Mesothelial cell of epicardium (in vitro differentiated cells): ENCODE data around the gene SMNDC1. TPM values are rescaled to one million over a fixed set of nuclear protein-coding genes. Genes with fewer than 3 reads are reported as not detected.

ENCODE experiments used
- DNase-seq, 2 experiments: peaks; one replicate each; pipeline ENCODE4 v3.0.0; 2021; ENCODE audit warnings: low spot score in 2 of 2; ENCODE audit not compliant: unreplicated experiment in 2 of 2
- H3K27ac Mint-ChIP-seq: 2 replicates; pipeline ENCODE4 v1.8.0; 2021; ENCODE audit warnings: mixed read lengths
- H3K27me3 Mint-ChIP-seq: 2 replicates; pipeline ENCODE4 v1.8.0; 2021; ENCODE audit warnings: low read depth, mixed read lengths
- H3K36me3 Mint-ChIP-seq: 2 replicates; pipeline ENCODE4 v1.8.0; 2021; ENCODE audit warnings: mixed read lengths
- H3K4me1 Mint-ChIP-seq: 2 replicates; pipeline ENCODE4 v1.8.0; 2021; ENCODE audit warnings: mixed read lengths
- H3K4me3 Mint-ChIP-seq: 2 replicates; pipeline ENCODE4 v1.8.0; 2021; ENCODE audit warnings: mild to moderate bottlenecking, moderate library complexity, mixed read lengths
- H3K9me3 Mint-ChIP-seq: 2 replicates; pipeline ENCODE4 v1.8.0; 2021; ENCODE audit warnings: mixed read lengths
- total RNA-seq: library from RNA; stranded (reverse); gene quantifications from 3 replicates; pipeline ENCODE4 v1.2.1, GENCODE V29; 2021
- TF ChIP-seq, protein P1 (sequence below): fragments of 200-600 bp; sonication (generic); IDR thresholded peaks from one replicate; pipeline ENCODE4 v1.5.0; 2021; ENCODE audit warnings: antibody characterized with exemption; ENCODE audit not compliant: unreplicated experiment

Gene SMNDC1
- total RNA-seq, 1 donor from 2014 or later: 38.5 TPM

DNA sequence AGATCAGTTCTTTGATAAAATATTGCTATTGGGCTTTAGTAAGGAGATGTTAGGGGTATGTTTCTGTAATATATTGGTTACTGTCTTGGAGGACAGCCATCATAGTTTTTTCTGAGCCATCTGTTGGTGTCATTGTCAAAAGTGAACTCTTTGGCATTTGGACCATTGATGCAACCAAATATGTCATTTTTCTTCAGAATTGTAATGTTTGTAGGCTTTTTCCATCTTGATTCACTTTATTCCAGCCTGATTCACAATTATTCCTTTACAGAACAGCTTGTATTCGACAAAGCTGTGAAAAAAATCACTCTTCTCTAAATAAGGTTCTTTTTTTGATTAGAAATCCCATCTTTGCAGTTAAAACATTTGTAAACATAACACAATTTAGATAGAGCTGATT, 37.4 kb downstream of the SMNDC1 start:
- TF ChIP-seq, protein P1, sequence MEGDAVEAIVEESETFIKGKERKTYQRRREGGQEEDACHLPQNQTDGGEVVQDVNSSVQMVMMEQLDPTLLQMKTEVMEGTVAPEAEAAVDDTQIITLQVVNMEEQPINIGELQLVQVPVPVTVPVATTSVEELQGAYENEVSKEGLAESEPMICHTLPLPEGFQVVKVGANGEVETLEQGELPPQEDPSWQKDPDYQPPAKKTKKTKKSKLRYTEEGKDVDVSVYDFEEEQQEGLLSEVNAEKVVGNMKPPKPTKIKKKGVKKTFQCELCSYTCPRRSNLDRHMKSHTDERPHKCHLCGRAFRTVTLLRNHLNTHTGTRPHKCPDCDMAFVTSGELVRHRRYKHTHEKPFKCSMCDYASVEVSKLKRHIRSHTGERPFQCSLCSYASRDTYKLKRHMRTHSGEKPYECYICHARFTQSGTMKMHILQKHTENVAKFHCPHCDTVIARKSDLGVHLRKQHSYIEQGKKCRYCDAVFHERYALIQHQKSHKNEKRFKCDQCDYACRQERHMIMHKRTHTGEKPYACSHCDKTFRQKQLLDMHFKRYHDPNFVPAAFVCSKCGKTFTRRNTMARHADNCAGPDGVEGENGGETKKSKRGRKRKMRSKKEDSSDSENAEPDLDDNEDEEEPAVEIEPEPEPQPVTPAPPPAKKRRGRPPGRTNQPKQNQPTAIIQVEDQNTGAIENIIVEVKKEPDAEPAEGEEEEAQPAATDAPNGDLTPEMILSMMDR: no peak

DNA sequence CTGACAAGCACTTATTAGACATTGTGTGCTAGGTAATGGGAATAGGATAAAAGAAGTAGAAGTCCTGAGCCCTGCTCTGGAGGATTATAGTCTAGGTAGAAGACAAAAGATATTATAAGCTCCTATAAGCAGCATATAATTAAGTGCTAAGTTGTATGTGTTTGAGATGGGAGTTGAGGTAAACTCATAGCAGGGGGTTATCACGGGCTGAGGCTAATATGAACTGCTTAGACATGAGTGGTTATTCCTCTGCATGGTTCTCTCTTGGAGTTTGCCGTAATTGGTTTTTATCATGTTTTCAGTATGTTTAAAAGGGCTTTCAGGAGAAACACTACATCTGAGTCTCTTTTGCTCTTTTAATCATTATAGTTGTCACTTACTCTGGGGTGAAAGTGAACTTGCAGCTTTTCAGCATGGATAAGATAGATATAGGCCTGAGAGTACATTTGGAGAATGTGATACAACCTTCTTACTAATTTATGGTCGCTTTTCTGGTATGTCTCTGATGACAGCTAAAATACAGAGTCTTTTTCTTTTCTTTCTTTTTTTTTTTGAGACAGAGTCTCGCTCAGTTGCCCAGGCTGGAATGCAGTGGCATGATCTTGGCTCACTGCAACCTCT, 39.0 kb downstream of the SMNDC1 start:
- no peak overlapping the region for H3K4me3 Mint-ChIP-seq
- no peak overlapping the region for H3K27ac Mint-ChIP-seq
- no peaks in the 10 kb centered on the region for H3K36me3 Mint-ChIP-seq
- no peaks in the 10 kb centered on the region for H3K9me3 Mint-ChIP-seq
- H3K27me3 Mint-ChIP-seq: no peaks in the 10 kb centered on the region
- peaks cover 14% of the 10 kb centered on the region for H3K4me1 Mint-ChIP-seq
- no peak for DNase-seq
- TF ChIP-seq, protein P1: no peak

More for the DNA sequence above, 37.4 kb downstream of the SMNDC1 start:
- H3K4me3 Mint-ChIP-seq: no peak overlapping the region
- H3K4me1 Mint-ChIP-seq: peaks cover 14% of the 10 kb centered on the region
- no peaks in the 10 kb centered on the region for H3K27me3 Mint-ChIP-seq
- H3K9me3 Mint-ChIP-seq: no peaks in the 10 kb centered on the region
- no peak for DNase-seq
- no peaks in the 10 kb centered on the region for H3K36me3 Mint-ChIP-seq
- no peak overlapping the region for H3K27ac Mint-ChIP-seq

DNA sequence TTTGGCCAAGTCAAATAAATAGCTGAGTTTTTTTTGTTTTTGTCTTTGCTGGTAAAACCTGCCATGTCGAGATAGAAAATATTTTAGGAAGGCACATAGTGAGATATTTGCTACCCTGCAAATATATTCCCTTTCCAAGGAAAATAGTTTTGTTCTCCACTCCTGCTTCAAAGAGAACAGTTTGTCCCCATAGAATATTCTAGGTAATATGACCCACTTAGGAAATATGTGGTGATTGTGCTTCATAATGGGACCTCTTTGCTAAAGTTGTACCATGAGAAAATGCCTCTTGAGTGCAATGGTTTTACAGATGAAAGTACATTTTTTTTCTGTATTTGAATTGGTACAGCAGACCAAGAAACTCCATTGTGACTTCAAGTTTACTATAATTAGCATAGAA, 41.6 kb downstream of the SMNDC1 start:
- Mint-ChIP-seq H3K9me3 (no peaks in the 10 kb centered on the region), H3K4me1 (no peaks in the 10 kb centered on the region), H3K36me3 (no peaks in the 10 kb centered on the region), H3K27me3 (no peaks in the 10 kb centered on the region), H3K27ac (no peak overlapping the region), H3K4me3 (no peak overlapping the region)
- DNase-seq: no peak
- TF ChIP-seq, protein P1: no peak

DNA sequence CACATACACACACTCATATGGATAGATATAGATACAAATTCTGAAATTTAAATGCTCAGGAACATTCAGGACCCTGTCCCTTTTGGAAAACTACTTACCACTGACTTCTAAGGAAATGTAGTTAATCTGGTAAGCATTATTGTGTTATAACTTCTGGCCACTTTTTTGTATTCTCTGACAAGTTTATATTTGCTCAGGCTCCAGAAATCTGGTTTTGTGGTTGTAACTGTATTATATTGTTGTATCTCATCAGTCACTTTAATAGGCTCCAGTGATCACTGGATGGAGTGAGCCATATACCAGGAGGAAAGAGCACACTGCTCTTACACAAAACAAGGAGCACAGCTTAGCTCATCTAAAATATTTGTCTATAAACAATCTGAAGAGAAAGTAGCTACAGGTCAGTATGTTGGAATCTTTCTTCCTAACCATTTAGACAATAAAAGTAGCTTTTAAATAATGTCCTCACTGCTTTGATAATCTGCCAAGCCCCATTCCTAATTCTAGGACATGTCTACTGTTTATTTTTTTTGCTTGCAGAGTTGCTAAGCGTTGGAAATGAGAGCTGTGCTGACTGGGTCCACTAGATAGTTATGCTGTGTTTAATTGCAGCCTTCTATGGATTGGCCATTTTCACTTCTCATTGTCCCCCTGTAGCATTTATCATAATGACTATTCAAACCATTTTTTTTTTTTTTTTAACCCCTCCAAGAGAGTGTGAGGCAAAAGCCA, 43.8 kb downstream of the SMNDC1 start:
- no peaks in the 10 kb centered on the region for H3K4me1 Mint-ChIP-seq
- no peak overlapping the region for H3K27ac Mint-ChIP-seq
- H3K4me3 Mint-ChIP-seq: no peak overlapping the region
- no peak for DNase-seq
- TF ChIP-seq, protein P1: no peak
- H3K27me3 Mint-ChIP-seq: no peaks in the 10 kb centered on the region
- peaks cover 7% of the 10 kb centered on the region for H3K36me3 Mint-ChIP-seq
- peaks cover 1% of the 10 kb centered on the region for H3K9me3 Mint-ChIP-seq

DNA sequence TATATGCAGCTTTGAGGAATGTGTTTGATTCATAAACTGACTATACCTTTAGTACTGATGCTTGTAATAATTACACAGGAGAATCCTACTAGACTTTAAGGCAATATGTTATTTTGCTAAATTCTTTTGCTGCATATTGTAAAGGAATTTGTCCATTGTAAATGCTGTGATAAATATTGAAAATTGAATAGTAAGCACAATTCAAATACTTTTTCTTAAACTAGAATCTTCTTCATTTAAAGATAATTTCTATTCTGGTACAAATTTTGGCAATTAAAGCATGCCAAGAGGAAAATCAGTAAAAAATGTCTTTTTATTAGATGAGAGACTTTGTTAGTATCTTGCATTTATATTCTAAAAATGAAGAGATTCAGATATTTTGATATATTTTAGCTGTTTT, 45.4 kb downstream of the SMNDC1 start:
- Mint-ChIP-seq H3K4me3 (no peak overlapping the region), H3K9me3 (peaks cover 13% of the 10 kb centered on the region), H3K4me1 (no peaks in the 10 kb centered on the region), H3K27me3 (no peaks in the 10 kb centered on the region), H3K27ac (no peak overlapping the region), H3K36me3 (peaks cover 20% of the 10 kb centered on the region)
- DNase-seq: no peak
- TF ChIP-seq, protein P1: no peak
